Measurements from ENCODE around the gene ENTPD3.
A peak's percentile ranks its signal among the peaks of the same experiment; 100 is the strongest.

Gene ENTPD3

GRCh38 chr3:40387001-40387894, at the start of gene ENTPD3:
TSS of gene ENTPD3 (plus strand) at chr3:40387184. CDS start at chr3:40388058, 874 bp downstream.
- peak; percentile 2 to 33 for DNase-seq (ENCODE audit: low read depth in 2 of 2)

GRCh38 chr3:40339871-40340270, 47.1 kb upstream of the ENTPD3 start:
- no peak for DNase-seq (ENCODE audit: low read depth in 2 of 2)

GRCh38 chr3:40340541-40341170, 46.3 kb upstream of the ENTPD3 start:
- DNase-seq (ENCODE audit: low read depth in 2 of 2): no peak

GRCh38 chr3:40341671-40342070, 45.3 kb upstream of the ENTPD3 start:
- no peak for DNase-seq (ENCODE audit: low read depth in 2 of 2)

GRCh38 chr3:40350529-40350928, 36.5 kb upstream of the ENTPD3 start:
- DNase-seq (ENCODE audit: low read depth in 2 of 2): no peak

- no peak for DNase-seq (ENCODE audit: low read depth in 2 of 2)
These were observed 31.6 kb upstream of the ENTPD3 start for GRCh38 chr3:40355410-40355809.

GRCh38 chr3:40358454-40358853, 28.5 kb upstream of the ENTPD3 start:
- no peak for DNase-seq (ENCODE audit: low read depth in 2 of 2)

GRCh38 chr3:40363674-40364073, 23.3 kb upstream of the ENTPD3 start:
- DNase-seq (ENCODE audit: low read depth in 2 of 2): no peak

GRCh38 chr3:40366203-40367162, 20.5 kb upstream of the ENTPD3 start:
- DNase-seq (ENCODE audit: low read depth in 2 of 2): no peak

GRCh38 chr3:40369716-40370115, 17.3 kb upstream of the ENTPD3 start:
- DNase-seq (ENCODE audit: low read depth in 2 of 2): no peak

- no peak for DNase-seq (ENCODE audit: low read depth in 2 of 2)
These were observed 9.2 kb upstream of the ENTPD3 start for GRCh38 chr3:40377822-40378221.

GRCh38 chr3:40379674-40380306, 7.2 kb upstream of the ENTPD3 start:
- no peak for DNase-seq (ENCODE audit: low read depth in 2 of 2)

GRCh38 chr3:40381904-40382616, 4.9 kb upstream of the ENTPD3 start:
- DNase-seq (ENCODE audit: low read depth in 2 of 2): no peak

GRCh38 chr3:40382617-40382979, 4.4 kb upstream of the ENTPD3 start:
- DNase-seq (ENCODE audit: low read depth in 2 of 2): no peak

GRCh38 chr3:40386213-40386612, 771 bp upstream of the ENTPD3 start:
- no peak for DNase-seq (ENCODE audit: low read depth in 2 of 2)

- DNase-seq (ENCODE audit: low read depth in 2 of 2): no peak
These were observed 891 bp downstream of the ENTPD3 start for GRCh38 chr3:40387895-40388254.

GRCh38 chr3:40396406-40396805, 9.4 kb downstream of the ENTPD3 start:
- no peak for DNase-seq (ENCODE audit: low read depth in 2 of 2)

GRCh38 chr3:40397129-40397528, 10.1 kb downstream of the ENTPD3 start:
- DNase-seq (ENCODE audit: low read depth in 2 of 2): no peak

- no peak for DNase-seq (ENCODE audit: low read depth in 2 of 2)
These were observed 10.9 kb downstream of the ENTPD3 start for GRCh38 chr3:40397912-40398311.

- no peak for DNase-seq (ENCODE audit: low read depth in 2 of 2)
These were observed 11.4 kb downstream of the ENTPD3 start for GRCh38 chr3:40398346-40398745.

GRCh38 chr3:40404591-40405198, 17.7 kb downstream of the ENTPD3 start:
- DNase-seq (ENCODE audit: low read depth in 2 of 2): no peak

All from stimulated activated CD4-positive, alpha-beta T cell treated with anti-CD3 and anti-CD28 coated beads, Interleukin-15, amount 100 ng/mL, for 48 hours (primary cell).